GM18502 (cell line): ENCODE data around the gene LRBA.

Experiments
- ATAC-seq: cut with Tn5 transposase; IDR thresholded peaks from one replicate; pipeline ENCODE4 v1.9.1; 2021; ENCODE audit warnings: mild to moderate bottlenecking; ENCODE audit not compliant: unreplicated experiment, poor library complexity

LRBA gene

DNA sequence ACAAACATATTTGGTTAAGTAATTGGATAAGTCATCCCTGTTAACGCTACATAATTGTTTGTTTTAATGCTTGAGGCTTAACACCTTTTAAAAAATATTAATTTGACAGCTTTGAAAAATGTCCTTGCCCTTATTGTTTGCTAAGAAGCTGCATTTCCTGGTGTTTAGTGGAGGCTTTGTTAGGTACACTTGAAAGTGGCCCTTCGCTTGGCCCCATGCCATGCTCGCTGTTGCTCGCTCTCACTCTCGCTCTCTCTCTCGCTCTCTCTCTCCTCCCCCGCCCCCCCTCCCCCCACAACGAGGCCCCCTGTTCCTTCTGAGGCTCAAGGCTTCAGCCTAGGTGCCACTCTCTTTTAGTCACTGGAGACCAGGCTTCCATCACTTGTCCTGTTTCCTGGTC, 797.3 kb downstream of the LRBA start:
- ATAC-seq: no peak

DNA sequence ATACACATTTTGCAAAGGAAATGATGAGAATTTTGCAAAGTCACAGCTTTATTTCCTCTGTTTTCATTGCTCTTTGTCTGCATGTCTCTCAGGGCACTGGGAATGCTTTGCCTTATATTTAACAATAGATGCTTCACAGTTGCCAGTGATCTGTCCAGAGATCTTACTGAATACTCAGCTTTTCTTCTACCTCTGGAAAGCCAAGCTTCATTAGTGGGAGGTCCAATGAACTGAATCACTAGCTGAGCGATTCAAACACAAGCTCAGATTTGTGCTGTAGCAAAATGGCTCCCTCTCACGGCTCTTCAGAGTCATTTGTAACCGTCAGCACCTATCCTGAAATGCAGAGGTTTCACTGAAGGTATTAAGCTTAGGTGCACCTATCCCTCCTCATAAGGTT, 797.9 kb downstream of the LRBA start:
- no peak for ATAC-seq

DNA sequence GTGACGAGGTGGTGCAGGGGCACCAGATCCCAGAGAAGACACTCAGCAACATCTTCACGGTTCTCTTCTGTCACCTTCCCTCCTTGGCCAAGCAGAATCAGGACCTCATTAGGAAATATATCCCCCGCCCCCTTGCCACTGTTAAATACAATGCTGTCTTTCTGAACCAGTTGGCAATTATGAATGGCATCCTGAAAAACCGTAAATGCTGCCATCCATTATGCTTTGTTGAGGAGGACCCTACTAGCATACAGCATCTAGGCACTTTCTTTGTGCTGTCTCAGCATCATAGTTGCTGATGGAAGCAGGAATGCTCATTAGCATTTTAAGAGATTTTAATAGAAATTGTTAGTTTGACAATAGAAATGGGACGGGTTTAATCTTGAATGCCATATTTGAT, 798.4 kb downstream of the LRBA start:
- ATAC-seq: no peak

DNA sequence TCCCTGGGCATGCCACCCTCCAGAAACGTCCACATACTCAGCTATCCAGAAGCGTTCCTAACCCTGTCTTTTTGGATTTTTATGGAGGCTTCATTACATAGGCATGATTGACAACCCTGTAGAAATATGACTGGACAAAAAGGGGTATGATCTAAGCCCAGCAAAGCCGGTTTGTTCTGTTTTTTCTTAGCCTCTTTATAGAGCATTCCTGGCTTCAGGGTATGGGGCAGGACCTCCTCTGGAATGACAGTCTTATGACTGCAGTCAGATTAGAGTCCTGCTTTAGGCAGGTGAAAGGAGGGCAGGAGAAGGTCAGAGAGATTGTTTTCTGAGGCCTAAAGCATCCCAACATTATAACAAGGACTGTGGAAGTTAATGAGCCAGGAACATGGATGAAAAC, 799.5 kb downstream of the LRBA start:
- no peak for ATAC-seq
